MM.1S (cell line): ENCODE results near the gene ANXA2.

Source experiments
- DNase-seq: peaks from one replicate; pipeline ENCODE4 v3.0.0-alpha.2; 2015
- H2AFZ ChIP-seq: fragments of 300-600 bp; sonication (generic); 2 replicates; pipeline ENCODE4 v1.6.0; 2016; ENCODE audit warnings: antibody characterized with exemption, low read length
- H3F3A ChIP-seq: fragments of 300-600 bp; sonication (generic); 2 replicates; pipeline ENCODE4 v1.6.1; 2016; ENCODE audit warnings: mild to moderate bottlenecking, antibody characterized with exemption, low read length, moderate library complexity, mixed read lengths; ENCODE audit not compliant: insufficient read depth
- H3K27ac ChIP-seq: fragments of 300-600 bp; sonication (generic); 2 replicates; pipeline ENCODE4 v1.5.1; 2016; ENCODE audit warnings: mild to moderate bottlenecking, low read length
- H3K27me3 ChIP-seq: fragments of 300-600 bp; sonication (generic); replicated peaks from 2 replicates; pipeline ENCODE4 v1.6.0; 2016; ENCODE audit warnings: low read length; ENCODE audit not compliant: insufficient read depth
- H3K36me3 ChIP-seq: fragments of 300-600 bp; sonication (generic); replicated peaks from 2 replicates; pipeline ENCODE4 v1.6.1; 2016; ENCODE audit warnings: mild to moderate bottlenecking, low read length, mixed read lengths; ENCODE audit not compliant: insufficient read depth
- H3K4me1 ChIP-seq: fragments of 300-600 bp; sonication (generic); 2 replicates; pipeline ENCODE4 v1.6.1; 2016; ENCODE audit warnings: low read length, mixed read lengths
- H3K4me2 ChIP-seq: fragments of 300-600 bp; sonication (generic); 2 replicates; pipeline ENCODE4 v1.6.0; 2016; ENCODE audit warnings: low read depth, low read length
- H3K4me3 ChIP-seq: fragments of 300-600 bp; sonication (generic); 2 replicates; pipeline ENCODE4 v1.5.1; 2016; ENCODE audit warnings: low read length, mixed read lengths
- H3K79me2 ChIP-seq: fragments of 300-600 bp; sonication (generic); 2 replicates; pipeline ENCODE4 v1.6.1; 2016; ENCODE audit warnings: mixed run types, low read length, mixed read lengths
- H3K9ac ChIP-seq: fragments of 300-600 bp; sonication (generic); 2 replicates; pipeline ENCODE4 v1.6.1; 2016; ENCODE audit warnings: low read length, mixed read lengths
- H3K9me2 ChIP-seq: fragments of 300-600 bp; sonication (generic); replicated peaks from 2 replicates; pipeline ENCODE4 v1.6.1; 2016; ENCODE audit warnings: mild to moderate bottlenecking, low read length, mixed read lengths; ENCODE audit not compliant: insufficient read depth
- H3K9me3 ChIP-seq: fragments of 300-600 bp; sonication (generic); replicated peaks from 2 replicates; pipeline ENCODE4 v1.6.1; 2016; ENCODE audit warnings: mild to moderate bottlenecking, low read length, mixed read lengths; ENCODE audit not compliant: insufficient read depth
- H4K20me1 ChIP-seq: fragments of 300-600 bp; sonication (generic); 2 replicates; pipeline ENCODE4 v1.6.1; 2016; ENCODE audit warnings: mild to moderate bottlenecking, low read length, moderate library complexity, mixed read lengths; ENCODE audit not compliant: insufficient read depth
- CTCF ChIP-seq: fragments of 300-600 bp; sonication (generic); IDR thresholded peaks from 2 replicates; pipeline ENCODE4 v1.5.1; 2016; ENCODE audit warnings: antibody characterized with exemption, low read length, mixed read lengths
- EZH2 ChIP-seq: fragments of 300-600 bp; sonication (generic); optimal IDR thresholded peaks from 2 replicates; pipeline ENCODE3; 2017; ENCODE audit warnings: low read depth, mild to moderate bottlenecking, antibody characterized with exemption, low read length, mixed read lengths
- EZH2phosphoT487 ChIP-seq: fragments of 300-600 bp; sonication (generic); IDR thresholded peaks from 2 replicates; pipeline ENCODE4 v1.6.1; 2018; ENCODE audit warnings: antibody characterized with exemption, low read length

ANXA2 gene

GRCh38 chr15:60350108-60350507 is 47.7 kb downstream of the ANXA2 start:
- Histone ChIP-seq H3K9me2 (no peaks in the 10 kb centered on the region), H3K4me2 (no peak overlapping the region), H3F3A (no peaks in the 10 kb centered on the region), H3K4me1 (no peaks in the 10 kb centered on the region), H3K36me3 (peaks cover 3% of the 10 kb centered on the region; the same call in 1 of the 2 replicates), H3K9me3 (no peaks in the 10 kb centered on the region), H3K27ac (no peak overlapping the region), H3K79me2 (no peaks in the 10 kb centered on the region), H3K9ac (no peak overlapping the region), H3K27me3 (no peaks in the 10 kb centered on the region), H4K20me1 (no peaks in the 10 kb centered on the region), H3K4me3 (no peak overlapping the region), H2AFZ (no peak overlapping the region)
- DNase-seq, result no peak
- no peak for TF ChIP-seq EZH2
- no peak for TF ChIP-seq CTCF
- TF ChIP-seq EZH2phosphoT487, result no peak

GRCh38 chr15:60349589-60349988 is 48.2 kb downstream of the ANXA2 start:
- Histone ChIP-seq H3K9ac (no peak overlapping the region), H3K36me3 (peaks cover 3% of the 10 kb centered on the region; the same call in 1 of the 2 replicates), H3K27me3 (no peaks in the 10 kb centered on the region), H3K27ac (no peak overlapping the region), H3K4me1 (no peaks in the 10 kb centered on the region), H2AFZ (no peak overlapping the region), H3K4me2 (no peak overlapping the region), H3K9me3 (no peaks in the 10 kb centered on the region), H3K79me2 (no peaks in the 10 kb centered on the region), H4K20me1 (no peaks in the 10 kb centered on the region), H3F3A (no peaks in the 10 kb centered on the region), H3K4me3 (no peak overlapping the region), H3K9me2 (no peaks in the 10 kb centered on the region)
- no peak for DNase-seq
- TF ChIP-seq CTCF, result no peak

- no peaks in the 10 kb centered on the region for H3F3A ChIP-seq
- DNase-seq, result no peak
- no peak overlapping the region for H3K4me3 ChIP-seq
- no peak overlapping the region for H2AFZ ChIP-seq
- no peaks in the 10 kb centered on the region for H3K4me1 ChIP-seq
- H3K27ac ChIP-seq, result no peak overlapping the region
- no peaks in the 10 kb centered on the region for H3K9me2 ChIP-seq
- H3K4me2 ChIP-seq, result no peak overlapping the region
- H4K20me1 ChIP-seq, result no peaks in the 10 kb centered on the region
- TF ChIP-seq CTCF, result no peak
- no peak for TF ChIP-seq EZH2phosphoT487
- TF ChIP-seq EZH2, result no peak
- no peak overlapping the region for H3K9ac ChIP-seq
- H3K27me3 ChIP-seq, result no peaks in the 10 kb centered on the region
- no peaks in the 10 kb centered on the region for H3K79me2 ChIP-seq
- no peaks in the 10 kb centered on the region for H3K9me3 ChIP-seq
- peaks cover 3% of the 10 kb centered on the region; the same call in 1 of the 2 replicates for H3K36me3 ChIP-seq
Measured at GRCh38 chr15:60347480-60348049, 50.2 kb downstream of the ANXA2 start.
